ENCODE data around the gene POLA1.
"Not testable (repeated sequence)": the region's sequence is repeated elsewhere in the genome, so short reads cannot be mapped to it uniquely, and the experiment has no call there.

POLA1 gene, protein sequence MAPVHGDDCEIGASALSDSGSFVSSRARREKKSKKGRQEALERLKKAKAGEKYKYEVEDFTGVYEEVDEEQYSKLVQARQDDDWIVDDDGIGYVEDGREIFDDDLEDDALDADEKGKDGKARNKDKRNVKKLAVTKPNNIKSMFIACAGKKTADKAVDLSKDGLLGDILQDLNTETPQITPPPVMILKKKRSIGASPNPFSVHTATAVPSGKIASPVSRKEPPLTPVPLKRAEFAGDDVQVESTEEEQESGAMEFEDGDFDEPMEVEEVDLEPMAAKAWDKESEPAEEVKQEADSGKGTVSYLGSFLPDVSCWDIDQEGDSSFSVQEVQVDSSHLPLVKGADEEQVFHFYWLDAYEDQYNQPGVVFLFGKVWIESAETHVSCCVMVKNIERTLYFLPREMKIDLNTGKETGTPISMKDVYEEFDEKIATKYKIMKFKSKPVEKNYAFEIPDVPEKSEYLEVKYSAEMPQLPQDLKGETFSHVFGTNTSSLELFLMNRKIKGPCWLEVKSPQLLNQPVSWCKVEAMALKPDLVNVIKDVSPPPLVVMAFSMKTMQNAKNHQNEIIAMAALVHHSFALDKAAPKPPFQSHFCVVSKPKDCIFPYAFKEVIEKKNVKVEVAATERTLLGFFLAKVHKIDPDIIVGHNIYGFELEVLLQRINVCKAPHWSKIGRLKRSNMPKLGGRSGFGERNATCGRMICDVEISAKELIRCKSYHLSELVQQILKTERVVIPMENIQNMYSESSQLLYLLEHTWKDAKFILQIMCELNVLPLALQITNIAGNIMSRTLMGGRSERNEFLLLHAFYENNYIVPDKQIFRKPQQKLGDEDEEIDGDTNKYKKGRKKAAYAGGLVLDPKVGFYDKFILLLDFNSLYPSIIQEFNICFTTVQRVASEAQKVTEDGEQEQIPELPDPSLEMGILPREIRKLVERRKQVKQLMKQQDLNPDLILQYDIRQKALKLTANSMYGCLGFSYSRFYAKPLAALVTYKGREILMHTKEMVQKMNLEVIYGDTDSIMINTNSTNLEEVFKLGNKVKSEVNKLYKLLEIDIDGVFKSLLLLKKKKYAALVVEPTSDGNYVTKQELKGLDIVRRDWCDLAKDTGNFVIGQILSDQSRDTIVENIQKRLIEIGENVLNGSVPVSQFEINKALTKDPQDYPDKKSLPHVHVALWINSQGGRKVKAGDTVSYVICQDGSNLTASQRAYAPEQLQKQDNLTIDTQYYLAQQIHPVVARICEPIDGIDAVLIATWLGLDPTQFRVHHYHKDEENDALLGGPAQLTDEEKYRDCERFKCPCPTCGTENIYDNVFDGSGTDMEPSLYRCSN (N-terminal part only)

DNA sequence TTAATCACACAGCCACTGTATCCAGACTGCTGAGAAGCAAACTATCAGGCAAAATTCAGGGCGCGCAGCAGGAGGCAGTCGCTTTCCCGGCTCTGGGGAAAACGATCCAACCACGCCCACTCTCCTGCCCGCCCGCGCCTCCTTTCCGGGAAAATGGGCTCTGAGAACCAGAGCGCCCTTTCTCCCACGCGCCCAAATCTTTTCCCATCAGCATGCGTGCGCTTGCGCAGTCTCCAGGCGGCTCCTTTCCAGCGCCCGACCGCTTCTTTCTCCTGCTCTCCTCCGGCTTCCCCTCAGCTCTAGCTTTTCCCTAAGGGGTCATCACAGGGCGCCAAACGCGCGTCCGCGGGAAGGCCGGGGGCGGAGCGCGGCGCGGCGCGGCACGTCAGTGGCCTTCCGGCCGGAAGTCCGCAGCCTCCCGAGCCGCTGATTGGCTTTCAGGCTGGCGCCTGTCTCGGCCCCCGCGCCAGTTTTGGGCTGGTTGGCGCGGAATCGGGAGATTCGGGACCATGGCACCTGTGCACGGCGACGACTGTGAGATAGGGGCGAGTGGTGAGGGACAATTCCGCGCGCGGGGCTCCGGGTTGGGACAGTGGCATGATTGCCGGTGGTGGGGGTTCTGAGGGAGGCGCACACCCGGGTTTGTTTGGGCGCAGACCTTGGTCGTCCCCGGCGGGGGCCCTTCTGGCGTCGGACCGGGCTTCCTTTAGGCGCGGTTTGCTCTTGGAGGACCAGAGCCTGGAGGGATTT, at the start of gene POLA1:
Gene POLA1, plus strand, starts transcription at position 466 of the 750 bp plus-strand sequence. Its CDS starts 44 bp downstream, at position 510.
- DNase-seq (ENCODE audit: low read depth), result peak; percentile 75

DNA sequence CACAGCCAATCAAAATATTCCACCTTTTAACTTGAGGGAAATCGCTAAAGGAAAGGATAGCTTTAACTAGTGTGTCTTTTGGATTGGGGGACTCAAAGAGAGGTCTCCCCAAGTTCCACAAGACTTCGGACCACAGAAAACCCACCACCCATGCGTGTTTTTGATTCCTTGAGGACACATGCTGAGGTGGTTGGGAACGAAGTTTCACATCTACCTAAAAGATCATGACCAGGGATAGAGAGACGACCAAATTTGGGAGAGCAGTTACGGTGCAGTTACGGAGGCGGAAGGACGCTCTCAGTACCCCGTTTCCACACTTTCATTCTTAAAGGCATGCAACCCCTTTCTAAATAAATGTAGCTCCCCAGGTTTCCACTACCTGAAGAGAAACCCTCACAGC, 47.7 kb upstream of the POLA1 start:
- DNase-seq (ENCODE audit: low read depth), result no peak

DNA sequence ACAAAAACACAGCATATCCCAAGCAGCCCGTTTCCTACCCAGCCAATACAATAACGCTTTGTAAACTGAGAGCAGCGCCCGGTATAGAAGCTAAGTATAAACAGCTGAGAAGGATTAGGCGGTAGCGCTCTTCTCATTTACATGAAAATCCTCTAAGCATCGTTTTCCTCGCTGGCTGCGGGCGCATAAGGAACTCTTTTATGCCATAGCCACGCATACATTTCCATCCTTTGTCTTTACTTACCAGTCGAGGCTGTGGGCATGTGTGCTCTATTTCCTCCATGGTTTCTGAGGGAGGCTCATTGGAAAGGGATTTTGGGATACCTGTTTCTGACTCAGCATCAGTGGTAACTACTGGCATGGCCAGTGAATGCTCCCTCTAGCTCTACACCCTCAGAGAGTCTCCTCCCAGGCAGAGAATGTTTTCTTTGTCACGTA, 47.0 kb upstream of the POLA1 start:
- no peak for DNase-seq (ENCODE audit: low read depth)

DNA sequence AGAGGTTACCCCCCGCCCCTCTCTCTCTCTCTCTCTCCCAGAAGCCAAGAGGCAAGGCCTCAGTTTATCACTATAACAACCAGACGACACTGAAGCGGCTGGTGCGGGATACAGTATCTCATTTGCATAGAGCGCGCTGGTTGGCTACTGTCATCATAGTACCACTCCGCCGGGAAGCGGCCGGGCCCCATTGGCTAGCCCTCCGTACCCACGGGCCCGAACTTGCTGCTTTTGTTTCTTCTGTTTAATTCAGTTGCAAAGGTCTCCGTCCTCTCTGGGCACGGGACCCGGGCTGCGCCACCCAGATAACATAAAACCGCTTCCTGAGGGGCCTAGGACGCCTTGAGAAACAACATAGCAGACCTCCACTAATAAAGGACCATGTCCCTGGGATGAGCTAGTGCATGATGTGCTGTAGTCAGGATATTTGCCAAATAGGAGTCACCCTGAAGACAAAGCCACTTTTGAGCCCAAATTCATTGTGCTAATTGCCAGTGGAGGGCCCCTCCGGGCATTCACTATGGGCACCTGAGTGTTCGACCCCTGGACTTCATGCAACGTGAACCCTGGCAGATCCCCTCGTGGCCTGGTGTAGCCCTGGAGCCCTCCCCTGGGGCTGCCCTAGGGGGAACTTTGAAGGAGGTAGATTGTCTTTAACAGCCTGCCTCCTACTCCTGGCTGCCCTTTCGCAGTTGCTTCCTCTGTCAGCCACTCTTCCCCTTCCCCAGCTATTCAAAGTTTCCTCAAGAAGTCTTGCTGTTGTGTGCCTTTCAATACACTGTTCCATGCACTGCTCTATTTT, 46.3 kb upstream of the POLA1 start, which contains the start of gene PCYT1B:
Gene PCYT1B, minus strand, starts transcription at position 91 of the 802 bp plus-strand sequence. CDS start 242 bp downstream, outside the sequence.
- no peak for DNase-seq (ENCODE audit: low read depth)

DNA sequence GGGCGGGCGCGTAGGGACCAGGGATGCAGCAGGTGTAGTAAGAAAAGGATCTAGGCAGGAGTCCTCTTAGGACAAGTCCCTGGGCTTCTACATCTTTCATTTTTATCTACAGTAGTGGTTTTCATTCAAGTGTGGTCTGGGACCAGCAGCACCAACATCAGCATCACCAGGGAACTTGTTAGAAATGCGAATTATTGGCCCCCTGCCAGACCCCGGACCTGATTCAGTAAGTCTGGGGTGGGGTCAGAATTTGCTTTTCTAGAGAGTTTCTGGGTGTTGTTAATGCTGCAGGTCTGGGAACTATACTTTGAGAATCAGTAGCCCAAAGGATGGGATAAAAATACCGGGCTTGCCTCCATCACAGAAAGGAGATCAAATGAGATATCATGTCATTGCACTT, 45.2 kb upstream of the POLA1 start:
- no peak for DNase-seq (ENCODE audit: low read depth)

DNA sequence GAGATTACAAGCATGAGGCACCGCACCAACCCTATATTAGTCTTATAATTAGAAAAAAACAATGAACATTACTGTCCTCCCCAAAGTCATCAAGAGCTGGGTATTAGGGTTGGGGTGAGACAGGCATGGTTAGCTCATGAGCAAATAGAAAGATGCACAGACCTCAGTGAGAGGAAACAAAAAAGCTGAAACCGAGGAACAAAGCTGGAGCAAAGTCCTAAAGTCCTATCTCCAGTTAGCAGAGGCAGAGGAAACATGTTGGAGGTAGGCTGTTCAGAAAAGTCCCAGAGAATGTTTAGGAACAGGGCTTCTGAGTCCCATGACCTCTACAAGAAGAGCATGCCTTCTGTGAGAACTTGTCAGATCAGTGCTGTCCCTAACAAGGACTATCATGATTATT, 41.9 kb upstream of the POLA1 start:
- DNase-seq (ENCODE audit: low read depth), result no peak

DNA sequence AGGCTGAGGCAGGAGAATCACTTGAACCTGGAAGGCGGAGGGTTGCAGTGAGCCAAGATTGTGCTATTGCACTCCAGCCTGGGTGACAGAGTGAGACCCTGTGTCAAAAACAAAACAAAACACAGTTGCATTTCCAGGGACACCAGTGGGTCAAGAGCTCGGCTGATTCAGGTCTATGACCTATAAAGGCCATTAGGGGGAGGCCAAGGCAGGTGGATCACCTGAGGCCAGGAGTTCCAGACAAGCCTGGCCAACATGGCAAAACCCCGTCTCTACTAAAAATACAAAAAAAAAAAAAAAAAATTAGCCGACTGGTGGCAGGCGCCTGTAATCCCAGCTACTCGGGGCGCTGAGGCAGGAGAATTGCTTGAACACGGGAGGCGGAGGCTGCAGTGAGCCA, 38.0 kb upstream of the POLA1 start:
- not testable (repeated sequence) for DNase-seq (ENCODE audit: low read depth)

DNA sequence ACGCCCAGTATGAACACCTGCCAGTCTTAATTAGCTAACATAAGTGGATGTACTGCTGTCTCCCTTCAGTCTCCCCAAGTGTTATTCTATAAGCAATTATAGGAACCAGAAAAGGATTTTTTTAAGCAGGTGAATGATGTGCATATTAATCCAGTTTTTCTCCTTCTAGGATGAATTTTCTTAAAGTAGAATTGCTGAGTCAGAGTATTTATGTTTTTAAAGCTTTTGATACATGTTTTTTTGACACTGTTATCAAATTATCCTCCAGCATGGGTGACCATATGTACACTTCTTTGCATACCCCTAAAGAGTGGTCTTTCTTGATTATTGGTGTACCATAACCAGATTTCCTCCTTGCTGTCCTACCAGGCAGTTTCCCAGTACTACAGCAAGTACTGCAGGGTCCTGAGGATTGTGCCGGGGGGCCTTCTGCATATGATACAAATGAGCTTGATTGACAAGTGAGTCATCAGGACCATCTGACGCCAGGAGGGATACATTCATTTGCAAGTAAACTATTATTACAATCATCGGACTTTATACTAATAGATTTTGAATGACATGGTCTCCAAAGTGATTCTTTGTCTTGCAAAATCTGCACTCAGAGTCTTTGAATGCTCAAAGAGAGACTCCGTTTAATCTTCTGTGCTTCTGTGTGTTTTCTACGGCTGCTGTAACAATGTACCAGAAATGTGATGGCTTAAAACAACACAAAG, 35.9 kb upstream of the POLA1 start:
- no peak for DNase-seq (ENCODE audit: low read depth)

DNA sequence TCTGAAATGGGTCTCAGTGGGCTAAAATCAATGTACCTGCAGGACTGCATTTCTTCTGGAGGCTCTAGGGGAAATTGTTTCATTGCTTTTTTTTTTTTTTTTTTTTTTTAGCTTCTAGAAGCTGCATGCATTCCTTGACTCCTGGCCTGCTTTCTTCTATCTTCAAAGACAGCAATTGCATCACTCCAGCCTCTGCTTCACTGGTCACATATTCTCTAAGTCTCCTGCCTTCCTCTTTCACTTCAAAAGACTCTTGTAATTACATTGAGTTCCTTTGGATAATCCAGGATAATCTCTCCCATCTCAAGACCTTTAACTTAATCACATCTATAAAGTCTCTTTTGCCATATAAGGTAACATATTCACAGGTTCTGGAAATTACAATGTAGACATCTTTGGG, 35.3 kb upstream of the POLA1 start:
- no peak for DNase-seq (ENCODE audit: low read depth)

DNA sequence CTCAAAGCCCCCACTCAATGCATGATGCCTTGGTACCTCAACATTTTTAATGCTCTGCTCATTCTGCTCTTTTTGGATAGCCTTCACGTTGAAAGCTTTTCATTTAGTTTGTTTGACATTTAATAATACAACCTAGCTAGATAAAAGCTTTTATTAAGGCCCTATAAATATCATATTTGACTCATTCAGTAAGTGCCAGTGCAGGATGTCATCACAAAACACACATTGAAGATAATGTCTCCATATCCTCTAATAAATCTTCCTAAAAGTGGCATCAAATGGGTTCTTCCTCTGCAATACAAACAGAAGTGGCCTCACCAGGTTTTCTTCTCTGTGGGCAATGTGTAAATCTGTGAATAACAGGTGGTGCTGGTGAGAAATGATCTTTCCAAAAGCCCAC, 34.6 kb upstream of the POLA1 start:
- DNase-seq (ENCODE audit: low read depth), result no peak

DNA sequence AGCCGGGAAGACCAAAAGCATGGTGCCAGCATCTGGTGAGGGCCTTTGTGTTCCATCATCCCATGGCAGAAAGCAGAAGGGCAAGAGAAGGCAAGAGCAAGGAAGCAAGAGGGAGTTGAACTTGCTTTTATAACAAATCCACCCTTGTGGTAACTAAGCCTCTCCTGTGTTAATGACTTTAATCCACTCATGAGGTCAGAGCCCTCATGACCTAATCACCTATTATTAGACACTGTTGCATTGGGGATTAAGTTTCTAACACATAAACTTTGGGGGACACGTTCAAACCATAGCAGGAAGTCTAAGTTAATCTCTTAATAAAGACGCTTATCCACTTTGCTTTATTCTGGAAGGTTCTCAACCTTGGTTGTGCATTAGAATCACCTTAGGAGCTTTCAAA, 34.1 kb upstream of the POLA1 start:
- no peak for DNase-seq (ENCODE audit: low read depth)

DNA sequence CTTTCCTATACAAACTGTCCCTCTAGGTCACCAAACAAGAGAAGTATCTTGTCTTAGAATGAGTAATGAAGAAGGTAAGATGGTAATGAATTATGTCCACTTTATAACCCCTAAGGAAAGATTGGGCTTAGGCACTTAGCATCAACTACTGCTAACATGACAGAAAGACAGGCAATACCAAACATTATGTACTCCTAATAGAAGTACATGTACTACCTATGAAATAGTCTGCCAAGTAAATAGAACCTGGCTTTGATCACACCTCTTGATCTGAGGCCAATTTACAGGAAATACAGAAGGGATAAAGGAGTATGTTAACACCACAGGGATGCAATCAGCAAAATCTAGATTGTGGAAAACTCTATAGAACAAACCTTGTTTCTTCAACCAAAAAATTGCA, 32.4 kb upstream of the POLA1 start:
- DNase-seq (ENCODE audit: low read depth), result no peak

DNA sequence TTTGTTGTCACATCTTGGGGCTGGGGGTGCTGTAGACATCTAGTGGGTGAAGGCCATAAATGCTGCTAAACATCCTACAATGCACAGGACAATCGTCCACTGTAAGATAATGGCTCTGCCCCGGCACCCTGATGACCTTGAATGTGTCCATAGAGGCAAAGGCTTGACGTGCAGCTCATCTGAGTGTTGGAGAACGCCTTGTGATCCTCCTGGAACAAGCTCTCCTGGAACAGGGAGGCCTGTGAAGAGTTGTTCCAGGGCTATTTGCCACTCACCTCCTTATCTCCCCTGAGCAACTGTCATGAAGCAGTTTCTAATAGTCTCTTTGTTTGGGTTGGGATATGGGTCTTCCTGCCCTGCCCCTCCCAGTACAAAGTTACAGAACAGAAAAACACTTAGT, 31.4 kb upstream of the POLA1 start:
- no peak for DNase-seq (ENCODE audit: low read depth)

DNA sequence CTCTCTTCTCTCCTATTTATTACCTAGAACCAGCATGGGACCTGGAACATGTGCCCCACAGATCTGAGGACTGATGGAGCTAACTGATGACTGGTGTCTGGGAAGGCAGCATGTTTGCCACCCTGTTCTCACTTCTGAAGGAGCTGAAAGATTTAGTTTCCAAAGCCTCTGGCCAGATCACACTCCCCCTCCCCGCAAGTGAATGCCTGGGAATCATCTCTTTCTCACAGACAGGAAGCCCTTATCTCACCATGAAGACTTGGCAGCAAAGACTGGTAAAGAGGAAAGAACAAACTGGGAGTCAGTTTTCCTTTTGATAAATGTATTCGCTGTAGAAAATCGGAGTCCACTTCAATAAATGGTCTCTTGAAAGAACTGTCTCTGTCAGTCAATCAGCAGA, 25.6 kb upstream of the POLA1 start:
- no peak for DNase-seq (ENCODE audit: low read depth)

DNA sequence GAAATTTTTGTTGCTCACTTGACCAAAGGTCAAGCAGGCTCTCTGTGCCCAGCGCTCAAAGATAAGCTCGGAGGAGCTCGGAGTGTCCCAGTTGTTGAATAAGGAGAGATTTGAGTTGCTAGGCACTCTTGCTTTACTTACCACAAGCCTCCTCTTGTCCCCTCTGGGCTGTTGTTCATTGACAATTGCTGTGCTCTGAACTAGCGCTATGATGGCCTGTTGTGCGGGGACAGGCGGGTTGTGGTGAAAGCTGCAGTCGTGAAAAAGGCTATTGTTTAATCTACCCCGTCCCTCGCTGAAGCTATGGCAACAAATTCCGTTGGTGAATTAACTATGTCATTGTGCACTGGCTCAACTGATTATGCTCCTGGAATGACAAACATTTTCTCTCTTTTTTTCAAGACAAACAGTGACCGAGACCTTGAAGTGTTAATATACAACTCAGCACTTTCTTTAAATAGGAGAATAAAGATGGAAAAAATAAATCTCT, 21.0 kb upstream of the POLA1 start:
- no peak for DNase-seq (ENCODE audit: low read depth)

DNA sequence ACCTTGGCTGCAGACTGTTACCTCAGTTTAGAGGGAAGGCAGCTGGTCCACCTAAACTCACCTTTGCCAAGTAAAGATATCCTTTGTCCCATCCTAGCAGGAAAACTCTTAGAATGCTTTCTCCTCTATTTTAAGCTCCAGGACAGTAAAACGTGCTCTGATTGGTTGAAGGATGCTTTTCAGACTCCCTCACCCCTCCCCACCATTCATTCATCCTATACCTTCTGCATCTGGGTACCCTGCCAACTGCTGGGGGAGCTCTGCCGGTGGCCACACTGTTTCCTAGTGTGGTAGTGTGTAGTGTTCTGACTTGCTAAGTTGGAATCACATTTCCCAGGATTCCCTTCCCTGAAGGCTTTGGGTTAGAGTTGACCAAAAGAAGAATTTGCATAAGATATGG, 20.3 kb upstream of the POLA1 start:
- DNase-seq (ENCODE audit: low read depth), result no peak

DNA sequence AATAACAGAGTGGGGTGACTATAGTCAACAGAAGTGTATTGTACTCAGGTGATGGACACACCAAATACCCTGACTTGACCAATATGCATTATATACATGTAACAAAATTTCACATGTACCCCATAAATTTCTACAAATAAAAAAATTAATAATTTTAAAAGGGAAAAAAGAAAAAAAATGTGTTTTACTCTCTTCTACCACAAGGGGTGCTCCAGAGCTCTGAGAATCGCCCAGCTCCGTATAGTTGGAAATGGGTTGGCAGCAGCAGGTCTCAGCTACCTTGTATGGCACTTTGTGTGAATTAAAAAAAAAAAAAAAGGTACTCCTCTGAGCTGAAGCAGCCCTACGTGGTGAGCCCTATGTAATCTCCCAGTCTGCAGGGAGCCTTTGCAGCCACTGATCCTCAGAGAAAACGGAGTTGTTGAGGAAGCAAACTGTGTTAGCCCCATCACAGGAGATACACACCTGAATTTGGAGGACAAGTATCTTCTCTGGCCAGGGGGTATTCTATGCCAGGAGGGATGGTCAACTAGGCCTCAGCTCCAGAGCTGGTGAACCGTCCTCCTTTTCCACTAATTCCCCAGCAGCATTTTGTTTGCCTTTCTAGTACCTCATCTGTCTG, 17.2 kb upstream of the POLA1 start:
- DNase-seq (ENCODE audit: low read depth), result no peak

DNA sequence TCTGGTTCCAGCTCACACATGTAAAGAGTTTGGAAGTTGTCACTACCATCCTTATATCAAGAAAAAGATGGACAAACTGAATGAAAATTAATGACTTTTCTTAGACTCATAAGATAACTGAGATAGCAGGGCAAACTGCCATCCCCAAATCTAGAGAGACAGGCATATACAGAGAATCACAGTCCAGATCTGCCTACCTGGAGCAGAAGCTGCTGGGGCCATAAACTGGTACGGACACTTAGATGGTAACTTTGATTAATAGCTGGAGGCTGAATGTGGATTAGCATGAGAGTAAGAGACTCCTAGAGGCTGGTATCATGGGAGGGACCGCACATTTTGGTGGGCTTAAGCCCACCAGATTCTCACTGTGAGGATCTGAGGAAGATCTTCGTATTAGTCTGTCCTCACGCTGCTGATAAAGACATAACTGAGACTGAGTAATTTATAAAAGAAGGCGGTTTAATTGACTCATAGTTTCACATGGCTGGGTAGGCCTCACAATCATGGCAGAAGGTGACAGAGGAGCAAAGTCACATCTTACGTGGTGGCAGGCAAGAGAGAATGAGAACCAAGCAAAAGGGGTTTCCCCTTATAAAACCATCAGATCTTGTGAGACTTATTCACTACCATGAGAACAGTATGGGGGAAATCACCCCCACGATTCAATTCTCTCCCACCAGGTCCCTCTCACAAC, 10.8 kb upstream of the POLA1 start:
- no peak for DNase-seq (ENCODE audit: low read depth)

DNA sequence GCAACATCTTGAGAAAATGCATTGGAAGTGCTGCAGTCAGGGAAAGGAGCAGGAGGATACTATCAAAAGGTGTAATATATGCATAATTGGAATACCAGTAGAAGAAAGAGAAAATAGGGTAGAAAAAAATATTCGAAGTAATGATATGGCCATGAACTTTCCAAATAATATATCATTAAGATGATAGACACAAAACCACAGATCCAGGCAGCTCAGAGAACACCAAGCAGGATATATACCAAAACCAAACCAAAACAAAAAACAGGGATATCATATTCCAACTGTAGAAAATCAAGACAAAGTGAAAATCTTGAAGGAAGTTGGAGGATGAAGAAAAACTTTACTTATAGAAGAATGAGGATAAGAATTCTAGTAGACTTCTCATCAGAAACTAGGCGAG, 9.7 kb upstream of the POLA1 start:
- no peak for DNase-seq (ENCODE audit: low read depth)

Measured in GM04503 (cell line).